GDM1 (cell line): ENCODE results near the gene ANAPC5.
"Not testable (repeated sequence)": the region's sequence is repeated elsewhere in the genome, so short reads cannot be mapped to it uniquely, and the experiment has no call there.

Experiments used
- DNase-seq: peaks from one replicate; lab custom pipeline; 2025; lab: John Stamatoyannopoulos, UW

Gene ANAPC5, protein sequence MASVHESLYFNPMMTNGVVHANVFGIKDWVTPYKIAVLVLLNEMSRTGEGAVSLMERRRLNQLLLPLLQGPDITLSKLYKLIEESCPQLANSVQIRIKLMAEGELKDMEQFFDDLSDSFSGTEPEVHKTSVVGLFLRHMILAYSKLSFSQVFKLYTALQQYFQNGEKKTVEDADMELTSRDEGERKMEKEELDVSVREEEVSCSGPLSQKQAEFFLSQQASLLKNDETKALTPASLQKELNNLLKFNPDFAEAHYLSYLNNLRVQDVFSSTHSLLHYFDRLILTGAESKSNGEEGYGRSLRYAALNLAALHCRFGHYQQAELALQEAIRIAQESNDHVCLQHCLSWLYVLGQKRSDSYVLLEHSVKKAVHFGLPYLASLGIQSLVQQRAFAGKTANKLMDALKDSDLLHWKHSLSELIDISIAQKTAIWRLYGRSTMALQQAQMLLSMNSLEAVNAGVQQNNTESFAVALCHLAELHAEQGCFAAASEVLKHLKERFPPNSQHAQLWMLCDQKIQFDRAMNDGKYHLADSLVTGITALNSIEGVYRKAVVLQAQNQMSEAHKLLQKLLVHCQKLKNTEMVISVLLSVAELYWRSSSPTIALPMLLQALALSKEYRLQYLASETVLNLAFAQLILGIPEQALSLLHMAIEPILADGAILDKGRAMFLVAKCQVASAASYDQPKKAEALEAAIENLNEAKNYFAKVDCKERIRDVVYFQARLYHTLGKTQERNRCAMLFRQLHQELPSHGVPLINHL

DNA sequence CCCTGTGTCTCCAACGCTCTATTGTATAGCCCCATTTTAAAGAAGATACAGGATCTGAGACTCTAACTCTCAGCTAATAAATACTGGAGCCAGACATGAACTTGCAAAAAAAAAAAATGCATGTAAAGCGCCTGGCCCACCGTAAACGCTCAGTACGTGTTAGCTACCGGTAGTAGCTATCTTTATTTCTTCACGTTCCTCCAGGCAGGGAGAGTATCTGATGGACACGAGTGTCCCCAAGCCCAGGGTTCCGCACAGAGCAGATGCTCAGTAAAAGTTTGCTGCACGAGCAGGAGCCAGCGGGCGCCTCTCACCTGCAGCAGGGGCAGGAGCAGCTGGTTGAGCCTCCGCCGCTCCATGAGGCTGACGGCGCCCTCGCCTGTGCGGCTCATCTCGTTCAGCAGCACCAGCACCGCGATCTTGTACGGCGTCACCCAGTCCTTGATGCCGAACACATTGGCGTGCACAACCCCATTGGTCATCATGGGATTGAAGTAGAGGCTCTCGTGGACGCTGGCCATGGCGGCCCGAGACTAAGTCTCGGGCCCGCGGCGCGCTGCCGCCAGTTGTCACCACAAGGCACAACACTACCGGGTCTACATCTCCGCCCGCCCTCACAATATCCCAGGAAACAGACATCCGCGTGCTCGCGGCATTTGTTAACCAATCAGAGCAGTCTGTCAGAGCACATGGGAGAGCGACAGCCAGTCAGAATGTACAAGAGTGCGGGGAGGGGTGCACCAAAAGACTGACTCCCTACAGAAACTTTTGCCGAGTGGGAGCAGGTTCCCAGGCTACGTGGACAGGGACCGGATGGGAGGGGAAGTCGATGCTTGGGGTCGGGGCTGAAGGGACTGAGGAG, at the start of gene ANAPC5:
ANAPC5 (minus strand) TSS at position 592 of the 862 bp plus-strand sequence; CDS start at position 521, 71 bp downstream.
- DNase-seq: peak; percentile 96

GRCh38 chr12:121400332-121401139, 48.3 kb upstream of the ANAPC5 start:
- peak; percentile 43 for DNase-seq

DNA sequence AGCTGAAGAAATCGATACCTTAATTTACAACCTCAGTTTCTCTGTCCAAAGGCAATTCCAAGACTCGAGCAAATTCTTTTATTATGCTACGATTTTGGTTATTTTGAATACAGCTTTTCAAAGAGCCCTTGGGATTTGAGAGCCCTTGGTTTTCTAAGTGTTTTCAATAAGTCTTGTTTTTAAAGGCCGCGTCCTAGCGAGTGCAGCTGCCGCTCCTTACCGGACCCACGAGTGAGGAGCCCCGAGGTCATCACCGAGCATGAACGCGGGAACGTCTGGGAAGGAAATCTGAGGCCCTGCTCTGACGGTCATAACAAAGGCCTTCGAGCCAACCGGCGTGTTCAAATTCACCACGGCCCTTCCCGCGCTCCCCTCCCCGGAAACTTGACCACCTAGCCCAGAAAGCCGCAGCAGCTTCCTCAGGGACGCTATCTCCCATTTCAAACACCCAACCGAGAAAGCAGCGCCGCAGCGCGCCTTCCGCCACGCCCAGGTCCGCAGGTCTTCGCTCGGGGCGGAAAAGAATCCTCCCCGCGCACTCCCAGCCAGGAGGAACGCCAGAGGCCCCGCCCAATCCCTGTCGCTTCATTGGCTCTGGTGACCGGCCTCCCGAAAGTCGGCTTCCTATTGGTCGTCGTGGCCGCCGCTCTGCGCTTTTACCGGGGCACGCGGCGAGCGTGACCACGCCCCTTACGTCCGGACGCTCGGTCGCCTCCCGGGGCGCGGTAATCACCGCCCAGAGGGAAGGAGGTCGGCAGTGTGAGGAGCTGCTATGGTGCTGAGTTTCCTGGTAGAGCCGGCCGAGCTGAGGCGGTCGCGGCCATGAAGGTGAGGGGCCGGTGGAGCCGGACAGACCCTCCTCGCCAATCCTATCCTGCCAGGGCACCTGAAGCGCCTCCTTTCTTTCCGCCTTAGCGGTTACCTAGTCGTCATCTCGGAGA, 47.5 kb upstream of the ANAPC5 start, which contains the start of gene RNF34:
RNF34 (plus strand) TSS at position 728 of the 941 bp plus-strand sequence; CDS start at position 823, 95 bp downstream.
- DNase-seq: peak; percentile 98

- DNase-seq: no peak
These were observed 46.1 kb upstream of the ANAPC5 start for GRCh38 chr12:121398355-121398754.

- no peak for DNase-seq
These were observed 45.3 kb upstream of the ANAPC5 start for GRCh38 chr12:121397521-121397920.

DNA sequence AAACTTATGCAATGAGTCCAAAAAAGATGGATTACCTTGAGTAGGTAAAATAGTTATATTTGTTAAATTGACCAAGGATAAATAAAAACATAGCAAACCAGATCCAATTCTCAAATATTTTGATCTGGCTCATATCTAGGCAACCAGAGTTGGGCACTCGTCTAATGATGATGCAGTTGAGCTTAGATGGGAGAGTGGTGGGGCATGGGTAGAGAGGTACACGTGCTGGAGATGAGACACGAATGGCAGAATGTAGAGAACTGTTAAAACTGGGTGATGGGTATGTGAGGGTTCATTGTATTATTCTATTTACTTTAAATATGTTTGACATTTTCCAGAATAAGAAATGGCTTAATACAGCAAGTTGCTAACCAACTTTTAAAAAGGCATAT, 40.1 kb upstream of the ANAPC5 start:
- DNase-seq: no peak

DNA sequence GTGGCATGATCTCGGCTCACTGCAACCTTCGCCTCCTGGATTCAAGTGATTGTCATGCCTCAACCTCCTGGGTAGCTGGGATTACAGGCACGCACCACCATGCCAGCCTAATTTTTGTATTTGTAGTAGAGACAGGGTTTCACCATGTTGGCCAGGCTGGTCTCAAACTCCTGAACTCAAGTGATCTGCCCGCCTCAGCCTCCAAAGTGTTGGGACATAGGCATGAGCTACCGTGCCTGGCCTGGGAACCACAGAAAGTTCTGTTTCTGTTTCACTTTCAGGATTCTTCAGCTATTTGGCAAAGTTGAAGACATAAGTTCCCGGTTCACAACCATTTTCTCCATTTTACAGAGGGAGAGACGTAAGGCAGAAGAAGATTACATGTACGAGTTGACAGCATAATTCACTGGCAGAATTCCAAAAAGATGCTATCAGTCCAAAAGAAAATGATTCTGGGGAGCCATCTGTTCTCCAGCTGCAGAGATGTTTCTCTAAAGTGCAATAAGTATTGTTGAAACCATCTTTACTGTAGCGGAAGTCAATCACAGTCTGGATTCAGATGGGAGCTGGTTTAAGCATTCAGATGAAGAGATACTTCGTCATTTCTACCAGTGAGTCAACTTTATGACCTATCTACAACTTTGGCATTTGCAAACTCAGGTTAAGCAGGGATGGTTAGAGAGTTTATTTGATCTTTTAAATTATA, 39.6 kb upstream of the ANAPC5 start:
- no peak for DNase-seq

DNA sequence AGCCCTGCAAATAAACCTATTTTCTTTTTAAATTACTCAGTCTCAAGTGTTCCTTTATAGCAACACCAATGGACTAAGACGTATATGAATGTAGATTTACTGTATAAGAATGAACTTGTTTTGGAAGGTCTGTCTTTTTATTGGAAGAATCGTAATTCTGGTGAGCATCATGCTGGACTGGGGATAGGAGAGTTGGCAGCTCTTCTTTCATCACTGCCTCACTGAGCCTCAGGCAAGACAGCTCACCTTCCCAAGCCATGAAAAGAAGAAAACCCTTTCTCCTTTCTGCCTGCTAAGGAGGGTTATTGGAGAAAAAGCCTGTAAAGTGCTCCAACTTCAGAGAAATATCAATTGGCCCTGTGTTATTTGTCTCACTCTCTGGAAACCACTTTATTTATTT, 38.6 kb upstream of the ANAPC5 start:
- no peak for DNase-seq

GRCh38 chr12:121388421-121388981, 36.3 kb upstream of the ANAPC5 start:
- DNase-seq: no peak

- DNase-seq: not testable (repeated sequence)
These were observed 32.7 kb upstream of the ANAPC5 start for GRCh38 chr12:121384891-121385290.

DNA sequence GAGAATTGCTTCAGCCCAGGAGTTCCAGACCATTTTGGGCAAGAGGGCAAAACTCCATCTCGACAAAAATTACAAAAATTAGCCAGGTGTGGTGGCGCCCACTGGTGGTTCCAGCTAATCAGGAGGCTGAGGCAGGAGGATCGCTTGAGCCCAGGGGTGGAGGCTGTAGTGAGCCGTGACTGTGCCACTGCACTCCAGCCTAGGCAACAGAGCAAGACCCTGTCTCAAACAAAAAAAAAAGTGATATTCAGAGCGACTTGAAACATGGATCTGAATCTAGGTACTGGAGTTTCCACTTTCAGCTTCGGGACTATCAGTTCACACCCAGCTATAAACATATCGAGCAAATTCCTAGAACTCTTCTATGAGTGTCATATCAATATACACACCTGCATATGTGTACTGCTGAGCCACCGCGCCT, 31.4 kb upstream of the ANAPC5 start:
- DNase-seq: no peak

GRCh38 chr12:121379945-121380344, 27.7 kb upstream of the ANAPC5 start:
- DNase-seq: no peak

GRCh38 chr12:121378736-121379135, 26.5 kb upstream of the ANAPC5 start:
- DNase-seq: no peak

DNA sequence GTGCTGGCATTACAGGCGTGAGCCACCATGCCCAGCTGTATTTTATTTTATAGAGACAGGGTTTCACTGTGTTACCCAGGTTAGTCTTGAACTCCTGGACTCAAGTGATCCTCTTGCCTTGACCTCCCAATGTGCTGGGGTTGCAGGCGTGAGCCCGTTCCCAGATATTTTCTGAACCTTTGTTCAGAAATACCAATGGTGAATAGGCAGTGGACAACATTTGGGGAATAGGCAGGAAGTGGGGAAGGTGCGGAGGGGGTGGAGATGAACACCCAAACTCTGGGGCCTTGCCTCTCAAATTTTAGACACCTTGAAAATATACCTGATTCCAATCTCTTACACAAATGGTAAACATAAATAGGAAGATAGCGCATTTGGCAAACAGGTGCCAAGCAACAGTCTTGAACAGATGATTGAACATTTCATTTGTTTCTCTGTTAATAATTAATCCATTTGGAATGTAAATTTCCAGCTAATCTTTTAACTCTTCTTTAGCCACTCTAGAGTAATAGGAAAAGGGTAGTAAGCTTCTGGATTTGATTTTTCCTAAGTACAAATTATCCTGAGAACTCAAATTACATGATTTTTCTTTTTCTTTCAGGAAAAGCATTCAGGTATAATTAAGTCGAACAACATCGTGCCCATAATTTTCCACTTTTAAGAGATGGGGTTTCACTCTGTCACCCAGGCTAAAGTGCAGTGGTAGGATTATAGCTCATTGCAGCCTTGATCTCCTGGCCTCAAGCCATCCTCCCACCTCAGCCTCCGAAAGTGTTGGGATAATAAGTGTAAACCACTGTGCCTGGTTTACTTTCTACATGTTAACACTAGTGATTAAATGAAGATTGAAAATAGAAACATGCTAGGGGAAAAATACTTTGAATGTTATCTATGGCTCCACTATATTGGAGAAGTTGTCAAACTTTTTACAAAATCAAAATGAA, 24.8 kb upstream of the ANAPC5 start:
- no peak for DNase-seq

DNA sequence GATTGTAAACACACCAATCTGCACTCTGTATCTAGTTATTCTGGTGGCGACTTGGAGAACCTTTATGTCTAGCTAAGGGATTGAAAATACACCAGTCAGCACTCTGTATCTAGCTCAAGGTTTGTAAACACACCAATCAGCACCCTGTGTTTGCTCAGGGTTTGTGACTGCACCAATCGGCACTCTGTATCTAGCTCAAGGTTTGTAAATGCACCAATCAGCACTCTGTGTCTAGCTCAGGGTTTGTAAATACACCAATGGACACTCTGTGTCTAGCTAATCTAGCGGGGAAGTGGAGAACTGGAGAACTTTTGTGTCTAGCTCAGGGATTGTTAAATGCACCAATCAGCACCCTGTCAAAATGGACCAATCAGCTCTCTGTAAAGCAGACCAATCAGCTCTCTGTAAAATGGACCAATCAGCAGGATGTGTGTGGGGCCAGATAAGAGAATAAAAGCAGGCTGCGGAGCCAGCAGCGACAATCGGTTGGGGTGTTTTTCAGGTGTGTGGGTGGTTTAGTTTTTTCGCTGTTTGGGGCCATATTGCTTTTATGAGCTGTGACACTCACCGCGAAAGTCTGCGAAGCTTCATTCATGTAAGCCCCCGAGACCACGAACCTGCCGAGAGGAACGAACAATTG, 22.9 kb upstream of the ANAPC5 start:
- not testable (repeated sequence) for DNase-seq

GRCh38 chr12:121374336-121374735, 22.1 kb upstream of the ANAPC5 start:
- DNase-seq: not testable (repeated sequence)

- no peak for DNase-seq
These were observed 21.5 kb upstream of the ANAPC5 start for GRCh38 chr12:121373755-121374154.
